HepG2 (cell line): ENCODE measurements around the gene SNPH. TPM values are rescaled to one million over a fixed set of nuclear protein-coding genes. Genes with fewer than 3 reads are reported as not detected.

Experiments
- BORCS8-MEF2B ChIP-seq: sonication (generic); formaldehyde crosslinking; IDR thresholded peaks from 2 replicates; pipeline ENCODE4 v1.8.0; 2022; ENCODE audit warnings: mild to moderate bottlenecking, missing genetic modification reagents
- GMEB2 ChIP-seq: IDR thresholded peaks from 2 replicates; pipeline ENCODE4 v1.6.1; 2016; ENCODE audit warnings: missing biosample characterization, missing genetic modification reagents, low read depth
- ISX ChIP-seq: sonication (generic); formaldehyde crosslinking; conservative IDR thresholded peaks from 2 replicates; pipeline ENCODE4 v1.5.0; 2020; ENCODE audit warnings: missing genetic modification reagents
- JDP2 ChIP-seq: sonication (generic); formaldehyde crosslinking; IDR thresholded peaks from 2 replicates; pipeline ENCODE4 v1.8.1; 2022; ENCODE audit warnings: missing genetic modification reagents, borderline replicate concordance
- KDM4B ChIP-seq: sonication (generic); formaldehyde crosslinking; IDR thresholded peaks from 2 replicates; pipeline ENCODE4 v1.4.0; 2020; ENCODE audit warnings: missing genetic modification reagents
- MXI1 ChIP-seq: IDR thresholded peaks from 3 replicates; pipeline ENCODE4 v1.6.1; 2012; ENCODE audit warnings: low read depth, low read length, inconsistent platforms, borderline replicate concordance
- NKX3-1 ChIP-seq: sonication (generic); formaldehyde crosslinking; IDR thresholded peaks from 2 replicates; pipeline ENCODE4 v1.5.0; 2020; ENCODE audit warnings: missing genetic modification reagents
- RAD51 ChIP-seq: fragments of 450-650 bp; IDR thresholded peaks from 2 replicates; pipeline ENCODE4 v1.6.1; 2016; ENCODE audit warnings: borderline replicate concordance
- RBFOX2 ChIP-seq: fragments of 200-400 bp; formaldehyde crosslinking; IDR thresholded peaks from 2 replicates; pipeline ENCODE4 v1.6.1; 2017; ENCODE audit warnings: low read depth, mild to moderate bottlenecking, low read length
- RXRB ChIP-seq: IDR thresholded peaks from 2 replicates; pipeline ENCODE4 v1.6.1; 2016; ENCODE audit warnings: borderline replicate concordance, missing genetic modification reagents, missing compliant biosample characterization
- SP5 ChIP-seq: IDR thresholded peaks from 2 replicates; pipeline ENCODE4 v1.6.1; 2016; ENCODE audit warnings: low read depth, borderline replicate concordance
- ZNF496 ChIP-seq: sonication (generic); formaldehyde crosslinking; IDR thresholded peaks from 2 replicates; pipeline ENCODE4 v1.8.1; 2023; ENCODE audit warnings: mild to moderate bottlenecking, moderate library complexity, missing genetic modification reagents; ENCODE audit not compliant: insufficient replicate concordance
- ZNF670 ChIP-seq: sonication (generic); formaldehyde crosslinking; IDR thresholded peaks from 2 replicates; pipeline ENCODE4 v1.8.0; 2022; ENCODE audit warnings: mild to moderate bottlenecking, missing genetic modification reagents, borderline replicate concordance
- ZNF766 ChIP-seq: sonication (generic); formaldehyde crosslinking; IDR thresholded peaks from 2 replicates; pipeline ENCODE4 v1.5.0; 2020; ENCODE audit warnings: missing genetic modification reagents, borderline replicate concordance
- ZNF878 ChIP-seq: sonication (generic); formaldehyde crosslinking; IDR thresholded peaks from 2 replicates; pipeline ENCODE4 v1.8.1; 2023; ENCODE audit warnings: mild to moderate bottlenecking, missing genetic modification reagents, moderate library complexity
- polyA plus RNA-seq, 8 experiments: library from polyadenylated mRNA; depleted of rRNA in 3 of 8; stranded (reverse) in 7 of 8; unstranded in 1 of 8; fragments of >200 nt; fragmentation: Illumina TruSeq in 4 of 8; extraction: Trizol in 4 of 8; gene quantifications; 2 replicates each; pipeline versions ENCODE4 v1.2.1 to v1.2.3, GENCODE V29; 2011 to 2016; ENCODE audit warnings: low read depth in 4 of 8, missing spikeins in 1 of 8, mixed read lengths in 1 of 8; ENCODE audit not compliant: insufficient read depth in 1 of 8
- total RNA-seq, 5 experiments: library from RNA; depleted of rRNA; stranded (reverse); fragments of >200 nt; fragmentation: Illumina TruSeq; extraction: Trizol; gene quantifications; 2 replicates each; pipeline ENCODE4 v1.2.3, GENCODE V29; 2016; ENCODE audit warnings: low read depth in 1 of 5
- TF ChIP-seq, protein P1 (sequence below): sonication (generic); formaldehyde crosslinking; IDR thresholded peaks from 2 replicates; pipeline ENCODE4 v1.4.0; 2020; ENCODE audit warnings: mild to moderate bottlenecking, missing genetic modification reagents, borderline replicate concordance
- TF ChIP-seq, protein P2 (sequence below): sonication (generic); formaldehyde crosslinking; IDR thresholded peaks from 2 replicates; pipeline ENCODE4 v1.4.0; 2020; ENCODE audit warnings: missing genetic modification reagents

Gene SNPH
- total and polyA plus RNA-seq, 2 of the 13 experiments (the other 11 are each of a cell fraction or from before 2014, with no cell fraction given): 0.09 TPM; not detected in 1

- TF ChIP-seq, protein P1, sequence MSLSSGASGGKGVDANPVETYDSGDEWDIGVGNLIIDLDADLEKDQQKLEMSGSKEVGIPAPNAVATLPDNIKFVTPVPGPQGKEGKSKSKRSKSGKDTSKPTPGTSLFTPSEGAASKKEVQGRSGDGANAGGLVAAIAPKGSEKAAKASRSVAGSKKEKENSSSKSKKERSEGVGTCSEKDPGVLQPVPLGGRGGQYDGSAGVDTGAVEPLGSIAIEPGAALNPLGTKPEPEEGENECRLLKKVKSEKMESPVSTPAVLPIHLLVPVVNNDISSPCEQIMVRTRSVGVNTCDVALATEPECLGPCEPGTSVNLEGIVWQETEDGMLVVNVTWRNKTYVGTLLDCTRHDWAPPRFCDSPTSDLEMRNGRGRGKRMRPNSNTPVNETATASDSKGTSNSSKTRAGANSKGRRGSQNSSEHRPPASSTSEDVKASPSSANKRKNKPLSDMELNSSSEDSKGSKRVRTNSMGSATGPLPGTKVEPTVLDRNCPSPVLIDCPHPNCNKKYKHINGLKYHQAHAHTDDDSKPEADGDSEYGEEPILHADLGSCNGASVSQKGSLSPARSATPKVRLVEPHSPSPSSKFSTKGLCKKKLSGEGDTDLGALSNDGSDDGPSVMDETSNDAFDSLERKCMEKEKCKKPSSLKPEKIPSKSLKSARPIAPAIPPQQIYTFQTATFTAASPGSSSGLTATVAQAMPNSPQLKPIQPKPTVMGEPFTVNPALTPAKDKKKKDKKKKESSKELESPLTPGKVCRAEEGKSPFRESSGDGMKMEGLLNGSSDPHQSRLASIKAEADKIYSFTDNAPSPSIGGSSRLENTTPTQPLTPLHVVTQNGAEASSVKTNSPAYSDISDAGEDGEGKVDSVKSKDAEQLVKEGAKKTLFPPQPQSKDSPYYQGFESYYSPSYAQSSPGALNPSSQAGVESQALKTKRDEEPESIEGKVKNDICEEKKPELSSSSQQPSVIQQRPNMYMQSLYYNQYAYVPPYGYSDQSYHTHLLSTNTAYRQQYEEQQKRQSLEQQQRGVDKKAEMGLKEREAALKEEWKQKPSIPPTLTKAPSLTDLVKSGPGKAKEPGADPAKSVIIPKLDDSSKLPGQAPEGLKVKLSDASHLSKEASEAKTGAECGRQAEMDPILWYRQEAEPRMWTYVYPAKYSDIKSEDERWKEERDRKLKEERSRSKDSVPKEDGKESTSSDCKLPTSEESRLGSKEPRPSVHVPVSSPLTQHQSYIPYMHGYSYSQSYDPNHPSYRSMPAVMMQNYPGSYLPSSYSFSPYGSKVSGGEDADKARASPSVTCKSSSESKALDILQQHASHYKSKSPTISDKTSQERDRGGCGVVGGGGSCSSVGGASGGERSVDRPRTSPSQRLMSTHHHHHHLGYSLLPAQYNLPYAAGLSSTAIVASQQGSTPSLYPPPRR (CRISPR knock-in tag): peak; percentile 50; the same call in 1 of the 2 replicates
- TF ChIP-seq ZNF670 (CRISPR knock-in tag) (no peak), ZNF496 (CRISPR knock-in tag) (no peak), ZNF766 (CRISPR knock-in tag) (peak; percentile 77; the same call in 1 of the 2 replicates), ZNF878 (CRISPR knock-in tag) (no peak), RAD51 (no peak), NKX3-1 (CRISPR knock-in tag) (peak; percentile 85), RXRB (CRISPR knock-in tag) (peak; percentile 90), JDP2 (no peak), MXI1 (peak; percentile 100), SP5 (CRISPR knock-in tag) (peak; percentile 59), ISX (CRISPR knock-in tag) (peak; percentile 86; the same call in 1 of the 2 replicates), RBFOX2 (peak; percentile 99), GMEB2 (CRISPR knock-in tag) (peak; percentile 58; the same call in 1 of the 2 replicates), BORCS8-MEF2B (peak; percentile 72), KDM4B (CRISPR knock-in tag) (peak; percentile 79; the same call in 1 of the 2 replicates)
- TF ChIP-seq, protein P2, sequence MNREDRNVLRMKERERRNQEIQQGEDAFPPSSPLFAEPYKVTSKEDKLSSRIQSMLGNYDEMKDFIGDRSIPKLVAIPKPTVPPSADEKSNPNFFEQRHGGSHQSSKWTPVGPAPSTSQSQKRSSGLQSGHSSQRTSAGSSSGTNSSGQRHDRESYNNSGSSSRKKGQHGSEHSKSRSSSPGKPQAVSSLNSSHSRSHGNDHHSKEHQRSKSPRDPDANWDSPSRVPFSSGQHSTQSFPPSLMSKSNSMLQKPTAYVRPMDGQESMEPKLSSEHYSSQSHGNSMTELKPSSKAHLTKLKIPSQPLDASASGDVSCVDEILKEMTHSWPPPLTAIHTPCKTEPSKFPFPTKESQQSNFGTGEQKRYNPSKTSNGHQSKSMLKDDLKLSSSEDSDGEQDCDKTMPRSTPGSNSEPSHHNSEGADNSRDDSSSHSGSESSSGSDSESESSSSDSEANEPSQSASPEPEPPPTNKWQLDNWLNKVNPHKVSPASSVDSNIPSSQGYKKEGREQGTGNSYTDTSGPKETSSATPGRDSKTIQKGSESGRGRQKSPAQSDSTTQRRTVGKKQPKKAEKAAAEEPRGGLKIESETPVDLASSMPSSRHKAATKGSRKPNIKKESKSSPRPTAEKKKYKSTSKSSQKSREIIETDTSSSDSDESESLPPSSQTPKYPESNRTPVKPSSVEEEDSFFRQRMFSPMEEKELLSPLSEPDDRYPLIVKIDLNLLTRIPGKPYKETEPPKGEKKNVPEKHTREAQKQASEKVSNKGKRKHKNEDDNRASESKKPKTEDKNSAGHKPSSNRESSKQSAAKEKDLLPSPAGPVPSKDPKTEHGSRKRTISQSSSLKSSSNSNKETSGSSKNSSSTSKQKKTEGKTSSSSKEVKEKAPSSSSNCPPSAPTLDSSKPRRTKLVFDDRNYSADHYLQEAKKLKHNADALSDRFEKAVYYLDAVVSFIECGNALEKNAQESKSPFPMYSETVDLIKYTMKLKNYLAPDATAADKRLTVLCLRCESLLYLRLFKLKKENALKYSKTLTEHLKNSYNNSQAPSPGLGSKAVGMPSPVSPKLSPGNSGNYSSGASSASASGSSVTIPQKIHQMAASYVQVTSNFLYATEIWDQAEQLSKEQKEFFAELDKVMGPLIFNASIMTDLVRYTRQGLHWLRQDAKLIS (CRISPR knock-in tag): no peak
Measured at GRCh38 chr20:1325173-1326030, 59.3 kb downstream of the SNPH start (continued).
